ENCODE results near the gene KCNJ13.

Gene KCNJ13

GRCh38 chr2:232779465-232779864 is 3.1 kb upstream of the KCNJ13 start (continued):
- TF ChIP-seq PRDM2 (tag by site-specific recombination; IDR thresholded peaks at IDR 0.05; ENCODE audit: borderline replicate concordance) = no peak
- no peak for TF ChIP-seq ZNF626 (tag by site-specific recombination; IDR thresholded peaks at IDR 0.05)
- TF ChIP-seq ZBTB6 (tag by site-specific recombination; IDR thresholded peaks at IDR 0.05) = no peak
- no peak for TF ChIP-seq ZNF248 (tag by site-specific recombination; IDR thresholded peaks at IDR 0.05)
- TF ChIP-seq ZNF692 (tag by site-specific recombination; IDR thresholded peaks at IDR 0.05) = no peak
- TF ChIP-seq TSHZ1 (tag by site-specific recombination; IDR thresholded peaks at IDR 0.05; ENCODE audit: borderline replicate concordance) = no peak
- TF ChIP-seq ZNF121 (tag by site-specific recombination; IDR thresholded peaks at IDR 0.05) = no peak
- no peak for TF ChIP-seq ZNF776 (tag by site-specific recombination; IDR thresholded peaks at IDR 0.05; ENCODE audit: borderline replicate concordance)

GRCh38 chr2:232777276-232777675 is 911 bp upstream of the KCNJ13 start:
- CTCF ChIA-PET = no interaction called here
- peaks cover 24% of the 10 kb centered on the region for H3K4me1 ChIP-seq (ENCODE audit: control insufficient read depth, insufficient read depth, low read length)
- TF ChIP-seq ZNF580 (tag by site-specific recombination; IDR thresholded peaks at IDR 0.05) = no peak

GRCh38 chr2:232773815-232774214 is 2.5 kb downstream of the KCNJ13 start:
- ChIA-PET CTCF (interaction anchor here (0.8 to 1.2 kb wide), 2 partner anchors 97 to 477 kb away, joined by 3 to 5 read pairs; no protein-coding TSS in a partner anchor), POLR2A (no interaction called here)
- no peaks in the 10 kb centered on the region for H3K9me3 ChIP-seq (ENCODE audit: control insufficient read depth, insufficient read depth, low read depth, low read length)
- peaks cover 12 to 58% of the 10 kb centered on the region in 2 experiments for H3K36me3 ChIP-seq (ENCODE audit: control insufficient read depth in 2 of 2, insufficient read depth in 1 of 2, low read length in 2 of 2)
- no peak overlapping the region for H3K27ac ChIP-seq (ENCODE audit: extremely low read depth, low read depth, low read length)
- H3K4me1 ChIP-seq (ENCODE audit: control insufficient read depth, insufficient read depth, low read length) = peaks cover 8% of the 10 kb centered on the region
- TF ChIP-seq GLI2 (tag by site-specific recombination; IDR thresholded peaks at IDR 0.05; ENCODE audit: borderline replicate concordance, low read depth) (no peak), REPIN1 (tag by site-specific recombination; IDR thresholded peaks at IDR 0.05; ENCODE audit: low read depth) (no peak), SCRT2 (tag by site-specific recombination; IDR thresholded peaks at IDR 0.05) (no peak), SCRT1 (tag by site-specific recombination; IDR thresholded peaks at IDR 0.05; ENCODE audit: borderline replicate concordance) (no peak), ZNF324 (tag by site-specific recombination; IDR thresholded peaks at IDR 0.05) (no peak), ZNF791 (tag by site-specific recombination; IDR thresholded peaks at IDR 0.05) (no peak), ZNF610 (tag by site-specific recombination; IDR thresholded peaks at IDR 0.05; ENCODE audit: borderline replicate concordance) (no peak)
- H3K4me3 ChIP-seq (ENCODE audit: low read depth, low read length) = no peak overlapping the region

More at GRCh38 chr2:232777276-232777675, 911 bp upstream of the KCNJ13 start:
- POLR2A ChIA-PET = no interaction called here
- no peak overlapping the region for H3K4me3 ChIP-seq (ENCODE audit: low read depth, low read length)
- H3K27ac ChIP-seq (ENCODE audit: extremely low read depth, low read depth, low read length) = no peak overlapping the region
- no peaks in the 10 kb centered on the region for H3K9me3 ChIP-seq (ENCODE audit: control insufficient read depth, insufficient read depth, low read depth, low read length)
- peaks cover under 1 to 41% of the 10 kb centered on the region in 2 experiments; a peak in 2 of 3 replicates for H3K36me3 ChIP-seq (ENCODE audit: control insufficient read depth in 2 of 2, insufficient read depth in 1 of 2, low read length in 2 of 2)
